Fibroblast of lung (primary cell): Measurements from ENCODE around the gene SGTA. TPM values are rescaled to one million over a fixed set of nuclear protein-coding genes. Genes with fewer than 3 reads are reported as not detected.
A peak's percentile ranks its signal among the peaks of the same experiment; 100 is the strongest.

Experiments used
- DNase-seq, 2 donors: peaks; one replicate each; pipeline versions ENCODE4 v3.0.0 to v3.0.0-alpha.2; 2010; ENCODE audit warnings: low read depth in 2 of 2
- H2AFZ ChIP-seq: 2 replicates; pipeline ENCODE4 v1.5.1; 2012; ENCODE audit warnings: low read length, control low read depth, inconsistent platforms
- H3K27ac ChIP-seq: 2 replicates; pipeline ENCODE4 v1.5.1; 2011; ENCODE audit warnings: low read length, control low read depth; ENCODE audit not compliant: insufficient read depth
- H3K27me3 ChIP-seq: 2 replicates; pipeline ENCODE4 v1.5.1; 2011; ENCODE audit warnings: mild to moderate bottlenecking, low read length; ENCODE audit not compliant: control insufficient read depth, insufficient read depth
- H3K36me3 ChIP-seq: 2 replicates; pipeline ENCODE4 v1.5.1; 2011; ENCODE audit warnings: low read length; ENCODE audit not compliant: control insufficient read depth, insufficient read depth
- H3K4me1 ChIP-seq: 2 replicates; pipeline ENCODE4 v1.5.1; 2011; ENCODE audit warnings: low read length; ENCODE audit not compliant: control insufficient read depth, insufficient read depth; ENCODE audit errors: extremely low read depth
- H3K4me2 ChIP-seq: 2 replicates; pipeline ENCODE4 v1.5.1; 2011; ENCODE audit warnings: low read length, control low read depth; ENCODE audit not compliant: insufficient read depth; ENCODE audit errors: extremely low read depth
- H3K4me3 ChIP-seq, 4 experiments: fragments of 200-600 bp in 1 of 4; sonication (generic) in 1 of 4; replicated peaks in 1 of 4; 2 replicates each; pipeline ENCODE4 v1.5.1; 2011 to 2016; ENCODE audit warnings: low read length in 4 of 4, low read depth in 3 of 4, mild to moderate bottlenecking in 3 of 4, control low read depth in 2 of 4, inconsistent platforms in 1 of 4, mixed read lengths in 1 of 4; ENCODE audit not compliant: insufficient read depth in 1 of 4; ENCODE audit errors: control extremely low read depth in 1 of 4
- H3K79me2 ChIP-seq: 2 replicates; pipeline ENCODE4 v1.5.1; 2012; ENCODE audit warnings: mild to moderate bottlenecking, low read length, inconsistent platforms; ENCODE audit not compliant: control insufficient read depth, insufficient read depth
- H3K9ac ChIP-seq: 2 replicates; pipeline ENCODE4 v1.5.1; 2011; ENCODE audit warnings: mild to moderate bottlenecking, low read length, control low read depth; ENCODE audit not compliant: insufficient read depth
- H3K9me3 ChIP-seq: 2 replicates; pipeline ENCODE4 v1.5.1; 2012; ENCODE audit warnings: low read depth, low read length; ENCODE audit not compliant: control insufficient read depth, insufficient read depth
- H4K20me1 ChIP-seq: 2 replicates; pipeline ENCODE4 v1.5.1; 2011; ENCODE audit warnings: low read length; ENCODE audit not compliant: control insufficient read depth, insufficient read depth; ENCODE audit errors: extremely low read depth
- CTCF ChIP-seq, 2 donors: IDR thresholded peaks in 1 of 2; conservative IDR thresholded peaks in 1 of 2; 1 replicate in 1 of 2; 2 replicates in 1 of 2; pipeline ENCODE4 v1.5.1; 2011 to 2012; ENCODE audit warnings: low read length in 2 of 2, control low read depth in 1 of 2, inconsistent platforms in 1 of 2, low read depth in 1 of 2, mild to moderate bottlenecking in 1 of 2
- EZH2 ChIP-seq: IDR thresholded peaks from 2 replicates; pipeline ENCODE4 v1.5.1; 2012; ENCODE audit warnings: low read length, control low read depth, mild to moderate bottlenecking; ENCODE audit errors: missing control alignments
- polyA minus RNA-seq: library from RNA; depleted of rRNA, polyadenylated mRNA; stranded (reverse); fragments of >200 nt; gene quantifications from 2 replicates; pipeline ENCODE4 v1.2.3, GENCODE V29; 2011; ENCODE audit warnings: low replicate concordance
- polyA plus RNA-seq, 2 donors: library from polyadenylated mRNA; depleted of rRNA in 1 of 2; stranded (reverse) in 1 of 2; unstranded in 1 of 2; fragments of >200 nt; gene quantifications; 2 replicates each; pipeline ENCODE4 v1.2.1, GENCODE V29; 2011 to 2012; ENCODE audit warnings: missing spikeins in 1 of 2
- total RNA-seq: library from RNA; depleted of rRNA; stranded (reverse); fragments of >200 nt; gene quantifications from 2 replicates; pipeline ENCODE4 v1.2.1, GENCODE V29; 2014

Gene SGTA
- 24.1 and 26.8 TPM in 2 replicates for total RNA-seq
- polyA plus RNA-seq: 33.4 and 56.0 TPM in 2 replicates
- 40.2 and 61.5 TPM in 2 replicates for polyA plus RNA-seq (2012)
- polyA minus RNA-seq: 94.9 and 127 TPM in 2 replicates

- H3K4me2 ChIP-seq: peak within 1 kb of the TSS; percentile 96
- H3K4me1 ChIP-seq: peaks cover 8% of the 10 kb centered on the region
- H3K27me3 ChIP-seq: no peaks in the 10 kb centered on the region
- no peak for TF ChIP-seq EZH2
- TF ChIP-seq CTCF (conservative IDR thresholded peaks at IDR 0.05 in 1 of 2, IDR thresholded peaks at IDR 0.05 in 1 of 2; ENCODE audit: low read depth in 1 of 2, low read length in 2 of 2): peak; percentile 36 to 53
- H3K4me3 ChIP-seq: peak within 1 kb of the TSS; percentile 79 to 98 (median 86)
- peak within 1 kb of the TSS; percentile 45 for H2AFZ ChIP-seq
- H3K36me3 ChIP-seq: no peaks in the 10 kb centered on the region
- peaks cover 68% of the 10 kb centered on the region for H3K79me2 ChIP-seq
- no peaks in the 10 kb centered on the region for H3K9me3 ChIP-seq
- peak within 1 kb of the TSS; percentile 96 for H3K9ac ChIP-seq
- H3K27ac ChIP-seq: peak within 1 kb of the TSS; percentile 95
- DNase-seq: peak; percentile 99
- H4K20me1 ChIP-seq: no peaks in the 10 kb centered on the region
Measured at GRCh38 chr19:2782936-2783780, at the start of gene SGTA. TSS of gene SGTA (minus strand) at chr19:2783273. CDS start at chr19:2769068, 14,205 bp downstream.

GRCh38 chr19:2827840-2828489 lies 44.9 kb upstream of the SGTA start:
- Histone ChIP-seq H2AFZ (no peak overlapping the region), H3K9me3 (no peaks in the 10 kb centered on the region), H3K4me3 (no peak overlapping the region), H3K4me1 (no peaks in the 10 kb centered on the region), H3K27me3 (no peaks in the 10 kb centered on the region), H3K9ac (no peak overlapping the region), H3K36me3 (no peaks in the 10 kb centered on the region), H3K79me2 (no peaks in the 10 kb centered on the region), H3K27ac (no peak overlapping the region), H4K20me1 (no peaks in the 10 kb centered on the region), H3K4me2 (no peak overlapping the region)
- TF ChIP-seq EZH2: no peak
- no peak for TF ChIP-seq CTCF (conservative IDR thresholded peaks at IDR 0.05 in 1 of 2, IDR thresholded peaks at IDR 0.05 in 1 of 2; ENCODE audit: low read depth in 1 of 2, low read length in 2 of 2)
- no peak for DNase-seq

- TF ChIP-seq CTCF (conservative IDR thresholded peaks at IDR 0.05 in 1 of 2, IDR thresholded peaks at IDR 0.05 in 1 of 2; ENCODE audit: low read depth in 1 of 2, low read length in 2 of 2) (no peak), EZH2 (no peak)
- Histone ChIP-seq H3K79me2 (no peaks in the 10 kb centered on the region), H4K20me1 (no peaks in the 10 kb centered on the region)
Measured at GRCh38 chr19:2827022-2827421, 43.9 kb upstream of the SGTA start.

More at GRCh38 chr19:2827022-2827421, 43.9 kb upstream of the SGTA start:
- Histone ChIP-seq H3K4me2 (no peak overlapping the region), H3K4me3 (no peak overlapping the region), H3K4me1 (no peaks in the 10 kb centered on the region), H3K27me3 (no peaks in the 10 kb centered on the region), H3K27ac (no peak overlapping the region), H2AFZ (no peak overlapping the region), H3K36me3 (no peaks in the 10 kb centered on the region), H3K9ac (no peak overlapping the region), H3K9me3 (no peaks in the 10 kb centered on the region)
- no peak for DNase-seq
